CD8-positive, alpha-beta memory T cell (primary cell): ENCODE data around the gene COL8A1. TPM values are rescaled to one million over a fixed set of nuclear protein-coding genes. Genes with fewer than 3 reads are reported as not detected.

Experiments
- CTCF ChIA-PET: fragments of 350-600 bp; sonication (Branson Sonifier 250); formaldehyde crosslinking; loops from one replicate; lab custom pipeline; 2021; ENCODE audit warnings: antibody characterized with exemption; lab: Charles Lee
- POLR2A ChIA-PET: fragments of 350-600 bp; sonication (Branson Sonifier 250); formaldehyde crosslinking; loops from one replicate; lab custom pipeline; 2021; ENCODE audit warnings: antibody characterized with exemption; lab: Charles Lee
- DNase-seq, 5 donors: peaks; one replicate each; pipeline versions ENCODE4 v3.0.0 to v3.0.0-alpha.2; 2020 to 2022; ENCODE audit warnings: mixed read lengths in 1 of 5
- H3K27ac ChIP-seq: one replicate; pipeline ENCODE4 v1.7.0; 2013; ENCODE audit warnings: low read depth, mild to moderate bottlenecking, low read length, moderate library complexity
- H3K27me3 ChIP-seq: 2 replicates; pipeline ENCODE4 v1.7.0; 2013; ENCODE audit warnings: low read length, mild to moderate bottlenecking; ENCODE audit not compliant: insufficient read depth, poor library complexity, severe bottlenecking
- H3K36me3 ChIP-seq: 2 replicates; pipeline ENCODE4 v1.7.0; 2013; ENCODE audit warnings: mild to moderate bottlenecking, low read length, moderate library complexity; ENCODE audit not compliant: insufficient read depth
- H3K4me1 ChIP-seq: 2 replicates; pipeline ENCODE4 v1.7.0; 2013; ENCODE audit warnings: mild to moderate bottlenecking, low read length, moderate library complexity; ENCODE audit not compliant: insufficient read depth
- H3K4me3 ChIP-seq: 2 replicates; pipeline ENCODE4 v1.7.0; 2013; ENCODE audit warnings: mild to moderate bottlenecking, low read length
- H3K9me3 ChIP-seq: 2 replicates; pipeline ENCODE4 v1.7.0; 2013; ENCODE audit warnings: mild to moderate bottlenecking, low read length
- H3K27ac Mint-ChIP-seq, 8 donors: one replicate each; pipeline ENCODE4 v1.8.0; 2020 to 2021; ENCODE audit warnings: mixed read lengths in 8 of 8, mild to moderate bottlenecking in 6 of 8, inconsistent platforms in 3 of 8, moderate library complexity in 3 of 8
- H3K27me3 Mint-ChIP-seq, 2 donors: one replicate each; pipeline ENCODE4 v1.8.0; 2020 to 2021; ENCODE audit warnings: mixed read lengths in 2 of 2, mild to moderate bottlenecking in 1 of 2, moderate library complexity in 1 of 2
- H3K36me3 Mint-ChIP-seq, 3 donors: one replicate each; pipeline ENCODE4 v1.8.0; 2020 to 2021; ENCODE audit warnings: mixed read lengths in 3 of 3, inconsistent platforms in 1 of 3, mild to moderate bottlenecking in 1 of 3
- H3K4me1 Mint-ChIP-seq, 3 donors: one replicate each; pipeline ENCODE4 v1.8.0; 2020 to 2021; ENCODE audit warnings: mixed read lengths in 3 of 3, inconsistent platforms in 1 of 3, mild to moderate bottlenecking in 1 of 3
- H3K4me3 Mint-ChIP-seq, 7 donors: one replicate each; pipeline ENCODE4 v1.8.0; 2020 to 2021; ENCODE audit warnings: mixed read lengths in 7 of 7, mild to moderate bottlenecking in 6 of 7, moderate library complexity in 4 of 7, inconsistent platforms in 2 of 7
- H3K9me3 Mint-ChIP-seq, 5 donors: one replicate each; pipeline ENCODE4 v1.8.0; 2020 to 2022; ENCODE audit warnings: mixed read lengths in 5 of 5, mild to moderate bottlenecking in 3 of 5, moderate library complexity in 2 of 5, inconsistent platforms in 1 of 5
- polyA plus RNA-seq: library from polyadenylated mRNA; unstranded; fragments of 300-500 nt; fragmentation: Illumina TruSeq; gene quantifications from one replicate; pipeline ENCODE4 v1.2.3, GENCODE V29; 2021
- total RNA-seq, 2 experiments: library from RNA; stranded (reverse); gene quantifications; one replicate each; pipeline ENCODE4 v1.2.3, GENCODE V29; 2021

Gene COL8A1
- total and polyA plus RNA-seq, 3 experiments from 2014 or later: not detected

DNA sequence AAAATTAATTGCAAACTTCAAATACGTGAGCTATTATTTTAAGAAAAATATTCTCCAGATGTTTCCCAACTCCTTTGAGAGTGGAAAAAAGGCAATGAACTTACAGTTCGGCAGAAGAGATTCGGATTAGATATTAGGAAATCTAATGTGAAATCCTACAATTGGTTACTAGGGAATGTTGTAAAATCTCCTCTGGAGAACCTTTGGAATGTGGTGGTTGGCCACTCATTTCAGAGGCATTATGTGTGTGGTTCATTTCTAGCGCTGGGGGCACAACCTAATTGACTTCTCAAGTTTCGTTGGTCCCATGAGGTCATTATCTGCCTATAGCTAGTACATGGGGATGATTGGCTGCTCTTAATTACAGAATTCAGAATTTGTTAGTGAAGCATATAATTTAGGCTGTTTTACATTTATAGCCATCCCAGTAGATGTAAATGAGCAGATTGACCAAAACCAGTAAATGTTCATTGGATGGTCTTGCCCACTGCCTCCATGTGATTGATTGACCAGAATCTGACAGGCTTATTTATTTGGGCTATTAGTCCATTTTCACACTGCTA, 144.7 kb downstream of the COL8A1 start:
- Histone ChIP-seq H3K27me3 (no peaks in the 10 kb centered on the region), H3K9me3 (no peaks in the 10 kb centered on the region), H3K36me3 (no peaks in the 10 kb centered on the region), H3K4me1 (no peaks in the 10 kb centered on the region), H3K4me3 (no peak overlapping the region), H3K27ac (no peak overlapping the region)
- ChIA-PET POLR2A (no interaction called here), CTCF (no interaction called here)
- Mint-ChIP-seq H3K27me3 (peaks cover 5 to 39% of the 10 kb centered on the region in 2 donors), H3K27ac (no peak overlapping the region), H3K9me3 (no peaks in the 10 kb centered on the region), H3K4me3 (no peak overlapping the region), H3K4me1 (peaks cover 0 to 6% (median 5%) of the 10 kb centered on the region in 3 donors), H3K36me3 (no peaks in the 10 kb centered on the region)
- DNase-seq: no peak

GRCh38 chr3:99789011-99789721, 150.8 kb downstream of the COL8A1 start:
- no peak overlapping the region for H3K27ac ChIP-seq
- POLR2A ChIA-PET: no interaction called here
- no peak overlapping the region for H3K4me3 Mint-ChIP-seq
- H3K27me3 ChIP-seq: no peaks in the 10 kb centered on the region
- H3K4me3 ChIP-seq: no peak overlapping the region
- CTCF ChIA-PET: no interaction called here
- no peaks in the 10 kb centered on the region for H3K9me3 Mint-ChIP-seq
- no peak for DNase-seq
- no peaks in the 10 kb centered on the region for H3K36me3 ChIP-seq
- no peaks in the 10 kb centered on the region for H3K36me3 Mint-ChIP-seq
- peaks cover 3 to 17% of the 10 kb centered on the region in 2 donors for H3K27me3 Mint-ChIP-seq
- H3K9me3 ChIP-seq: no peaks in the 10 kb centered on the region
- H3K27ac Mint-ChIP-seq: no peak overlapping the region
- no peaks in the 10 kb centered on the region for H3K4me1 Mint-ChIP-seq
- H3K4me1 ChIP-seq: no peaks in the 10 kb centered on the region

- H3K9me3 Mint-ChIP-seq: no peaks in the 10 kb centered on the region
- no peaks in the 10 kb centered on the region for H3K9me3 ChIP-seq
- no peaks in the 10 kb centered on the region for H3K36me3 Mint-ChIP-seq
- H3K27ac Mint-ChIP-seq: no peak overlapping the region
- ChIA-PET POLR2A (no interaction called here), CTCF (no interaction called here)
- no peaks in the 10 kb centered on the region for H3K36me3 ChIP-seq
- H3K27me3 Mint-ChIP-seq: peaks cover 0 to 10% of the 10 kb centered on the region in 2 donors
- DNase-seq: no peak
- H3K4me1 Mint-ChIP-seq: no peaks in the 10 kb centered on the region
- H3K4me3 ChIP-seq: no peak overlapping the region
- H3K27ac ChIP-seq: no peak overlapping the region
- H3K4me3 Mint-ChIP-seq: no peak overlapping the region
- H3K4me1 ChIP-seq: no peaks in the 10 kb centered on the region
- H3K27me3 ChIP-seq: no peaks in the 10 kb centered on the region
Observed at GRCh38 chr3:99794485-99794884, 156.1 kb downstream of the COL8A1 start.

GRCh38 chr3:99795573-99795972, 157.2 kb downstream of the COL8A1 start:
- peaks cover 0 to 3% (median 0%) of the 10 kb centered on the region in 3 donors for H3K36me3 Mint-ChIP-seq
- no peaks in the 10 kb centered on the region for H3K4me1 ChIP-seq
- no peak overlapping the region for H3K4me3 ChIP-seq
- no peaks in the 10 kb centered on the region for H3K27me3 ChIP-seq
- no peaks in the 10 kb centered on the region for H3K4me1 Mint-ChIP-seq
- no peak for DNase-seq
- no peaks in the 10 kb centered on the region for H3K9me3 Mint-ChIP-seq
- no peak overlapping the region for H3K27ac Mint-ChIP-seq
- POLR2A ChIA-PET: no interaction called here
- no peaks in the 10 kb centered on the region for H3K9me3 ChIP-seq
- no peaks in the 10 kb centered on the region for H3K36me3 ChIP-seq
- no peak overlapping the region for H3K4me3 Mint-ChIP-seq
- CTCF ChIA-PET: interaction anchor here (1.4 kb wide), 1 partner anchor 12 kb away, joined by 3 read pairs; no protein-coding TSS in a partner anchor
- peaks cover 0 to 10% of the 10 kb centered on the region in 2 donors for H3K27me3 Mint-ChIP-seq
- H3K27ac ChIP-seq: no peak overlapping the region

GRCh38 chr3:99799422-99799821, 161.0 kb downstream of the COL8A1 start:
- H3K27me3 ChIP-seq: no peaks in the 10 kb centered on the region
- H3K36me3 ChIP-seq: no peaks in the 10 kb centered on the region
- Mint-ChIP-seq H3K9me3 (peaks cover 0 to 5% (median 3%) of the 10 kb centered on the region in 5 donors), H3K27ac (no peak overlapping the region), H3K27me3 (peaks cover 0 to 6% of the 10 kb centered on the region in 2 donors), H3K36me3 (peaks cover 0 to 9% (median 0%) of the 10 kb centered on the region in 3 donors), H3K4me1 (no peaks in the 10 kb centered on the region), H3K4me3 (no peak overlapping the region)
- H3K4me3 ChIP-seq: no peak overlapping the region
- H3K9me3 ChIP-seq: no peaks in the 10 kb centered on the region
- POLR2A ChIA-PET: no interaction called here
- no peaks in the 10 kb centered on the region for H3K4me1 ChIP-seq
- no peak for DNase-seq
- CTCF ChIA-PET: interaction anchor here (1.0 kb wide), 1 partner anchor 9 kb away, joined by 5 read pairs; no protein-coding TSS in a partner anchor
- no peak overlapping the region for H3K27ac ChIP-seq

DNA sequence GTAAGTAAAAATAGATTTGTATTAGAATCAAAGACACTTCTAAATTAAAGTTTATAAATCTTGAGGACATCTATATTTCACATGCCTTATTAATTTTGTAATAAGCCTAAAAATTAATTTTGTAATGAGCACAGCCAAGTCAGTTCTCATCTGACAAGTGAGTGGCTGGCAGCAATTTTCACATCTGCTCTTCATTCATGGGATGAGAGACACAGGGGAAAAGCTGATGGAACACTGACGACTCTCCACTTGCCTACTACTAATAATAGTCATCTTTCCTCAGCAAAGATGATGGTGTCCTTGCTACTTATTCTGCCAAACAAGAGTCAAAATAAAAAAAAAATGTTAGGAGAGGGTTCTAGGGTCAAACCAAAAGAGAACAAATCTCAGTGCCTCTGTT, 164.9 kb downstream of the COL8A1 start:
- no peaks in the 10 kb centered on the region for H3K4me1 ChIP-seq
- peaks cover 8% of the 10 kb centered on the region for H3K9me3 ChIP-seq
- no peak overlapping the region for H3K4me3 ChIP-seq
- no peaks in the 10 kb centered on the region for H3K36me3 ChIP-seq
- no peak overlapping the region for H3K27ac ChIP-seq
- DNase-seq: no peak
- H3K27me3 Mint-ChIP-seq: no peaks in the 10 kb centered on the region
- no peaks in the 10 kb centered on the region for H3K27me3 ChIP-seq
- ChIA-PET CTCF (no interaction called here), POLR2A (no interaction called here)
- no peak overlapping the region for H3K4me3 Mint-ChIP-seq
- peaks cover 6 to 12% (median 10%) of the 10 kb centered on the region in 5 donors for H3K9me3 Mint-ChIP-seq
- peaks cover 0 to 3% (median 0%) of the 10 kb centered on the region in 3 donors for H3K4me1 Mint-ChIP-seq
- peaks cover 3 to 17% (median 5%) of the 10 kb centered on the region in 3 donors for H3K36me3 Mint-ChIP-seq
- no peak overlapping the region for H3K27ac Mint-ChIP-seq

- CTCF ChIA-PET: interaction anchor here (1.1 kb wide), 1 partner anchor 13 kb away, joined by 3 read pairs; no protein-coding TSS in a partner anchor
- Mint-ChIP-seq H3K36me3 (peaks cover 3 to 14% (median 5%) of the 10 kb centered on the region in 3 donors), H3K27ac (no peak overlapping the region), H3K4me1 (peaks cover 0 to 3% (median 0%) of the 10 kb centered on the region in 3 donors), H3K4me3 (no peak overlapping the region), H3K27me3 (no peaks in the 10 kb centered on the region), H3K9me3 (peaks cover 6 to 12% (median 10%) of the 10 kb centered on the region in 5 donors)
- H3K4me3 ChIP-seq: no peak overlapping the region
- no peaks in the 10 kb centered on the region for H3K36me3 ChIP-seq
- peaks cover 8% of the 10 kb centered on the region for H3K9me3 ChIP-seq
- POLR2A ChIA-PET: no interaction called here
- no peak overlapping the region for H3K27ac ChIP-seq
- H3K4me1 ChIP-seq: no peaks in the 10 kb centered on the region
- no peaks in the 10 kb centered on the region for H3K27me3 ChIP-seq
- DNase-seq: no peak
Observed at GRCh38 chr3:99805160-99805559, 166.8 kb downstream of the COL8A1 start.

DNA sequence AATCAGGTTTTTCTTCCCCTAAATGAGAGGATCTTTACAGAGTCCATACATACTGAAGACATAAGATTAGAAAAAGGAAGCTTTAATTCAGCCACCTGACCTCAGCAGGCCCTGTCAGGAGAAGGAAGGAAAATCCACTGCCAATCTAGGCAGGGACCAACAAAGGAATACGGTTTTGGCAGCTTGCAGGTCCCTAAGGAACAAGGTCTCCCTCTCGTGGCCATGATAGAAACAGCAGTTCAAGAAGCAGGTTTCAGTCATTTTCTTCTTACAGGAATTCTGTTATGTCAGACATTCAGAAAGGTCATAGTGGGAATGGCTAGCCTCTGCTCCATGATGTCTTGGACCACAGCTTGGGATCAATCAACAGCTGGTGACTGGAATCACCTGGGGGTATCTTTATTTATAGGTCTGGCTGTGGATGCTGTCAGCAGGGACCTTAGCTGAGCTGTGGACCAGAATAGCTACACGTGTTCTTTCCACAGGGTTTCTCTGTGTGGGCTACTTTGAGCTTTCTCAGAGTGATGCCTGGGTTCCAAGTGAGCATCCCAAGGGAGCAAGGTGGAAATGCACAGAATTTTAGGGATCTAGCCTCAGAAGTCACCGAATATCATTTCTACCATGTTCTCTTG, 169.9 kb downstream of the COL8A1 start:
- peaks cover 3 to 14% (median 5%) of the 10 kb centered on the region in 3 donors for H3K36me3 Mint-ChIP-seq
- peaks cover 6 to 12% (median 10%) of the 10 kb centered on the region in 5 donors for H3K9me3 Mint-ChIP-seq
- H3K27ac ChIP-seq: no peak overlapping the region
- no peaks in the 10 kb centered on the region for H3K36me3 ChIP-seq
- ChIA-PET CTCF (interaction anchor here (0.8 to 1.9 kb wide), 11 partner anchors 9 to 431 kb away, joined by 3 to 10 read pairs (median 4); partner anchors contain the start of gene CMSS1), POLR2A (no interaction called here)
- H3K27ac Mint-ChIP-seq: peak overlapping the region in 2 of 8 donors; percentile 29 to 34
- H3K27me3 Mint-ChIP-seq: no peaks in the 10 kb centered on the region
- no peak overlapping the region for H3K4me3 ChIP-seq
- H3K4me1 Mint-ChIP-seq: peaks cover 0 to 3% (median 0%) of the 10 kb centered on the region in 3 donors
- peak; percentile 6 to 58 (median 23) for DNase-seq
- H3K9me3 ChIP-seq: peaks cover 8% of the 10 kb centered on the region
- no peak overlapping the region for H3K4me3 Mint-ChIP-seq
- no peaks in the 10 kb centered on the region for H3K4me1 ChIP-seq
- H3K27me3 ChIP-seq: no peaks in the 10 kb centered on the region
